Measurements from ENCODE around the gene COL15A1.

COL15A1 gene

GRCh38 chr9:98977246-98977714, 33.6 kb downstream of the COL15A1 start:
- H3K36me3 ChIP-seq (ENCODE audit: insufficient read depth, insufficient read length, low read length), result no peaks in the 10 kb centered on the region
- H3K4me1 ChIP-seq (ENCODE audit: insufficient read depth, insufficient read length), result peaks cover 13% of the 10 kb centered on the region
- no peak overlapping the region for H3K4me3 ChIP-seq (ENCODE audit: insufficient read length, low read depth)
- H3K27me3 ChIP-seq (ENCODE audit: insufficient read depth, insufficient read length), result peaks cover 36% of the 10 kb centered on the region
- DNase-seq (ENCODE audit: low read depth, low spot score), result no peak
- H3K9ac ChIP-seq (ENCODE audit: insufficient read length, low read depth), result no peak overlapping the region
- TF ChIP-seq YY1 (IDR thresholded peaks at IDR 0.05; ENCODE audit: insufficient read depth, insufficient read length) (no peak), SUZ12 (IDR thresholded peaks at IDR 0.05; ENCODE audit: extremely low read depth, insufficient read depth, insufficient read length) (no peak), ZNF274 (IDR thresholded peaks at IDR 0.05; ENCODE audit: low read depth, low read length) (no peak)
- no peaks in the 10 kb centered on the region for H3K9me3 ChIP-seq (ENCODE audit: insufficient read depth, low read length)

DNA sequence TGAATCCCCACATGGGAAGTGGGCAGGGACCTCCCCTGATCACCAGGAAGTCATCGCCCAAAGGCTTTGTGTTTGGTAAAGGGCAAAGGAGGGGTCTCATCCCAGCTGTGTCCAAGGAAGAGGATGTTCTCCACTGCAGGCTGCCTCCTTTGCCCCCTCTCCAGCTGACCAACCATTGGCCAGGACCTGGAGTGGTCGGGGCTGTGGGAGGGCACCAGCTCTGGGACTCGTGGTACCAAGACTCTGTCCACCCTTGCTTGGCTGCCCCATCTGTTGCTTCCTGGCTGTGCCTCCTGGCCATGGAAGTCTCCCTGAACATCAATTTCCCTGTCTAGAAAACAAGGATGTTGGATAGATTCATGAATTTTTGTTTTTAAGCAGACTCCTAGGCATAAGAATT, 34.1 kb downstream of the COL15A1 start:
- Histone ChIP-seq H3K36me3 (ENCODE audit: insufficient read depth, insufficient read length, low read length) (no peaks in the 10 kb centered on the region), H3K4me1 (ENCODE audit: insufficient read depth, insufficient read length) (peaks cover 13% of the 10 kb centered on the region), H3K4me3 (ENCODE audit: insufficient read length, low read depth) (no peak overlapping the region), H3K9me3 (ENCODE audit: insufficient read depth, low read length) (no peaks in the 10 kb centered on the region), H3K27me3 (ENCODE audit: insufficient read depth, insufficient read length) (peaks cover 36% of the 10 kb centered on the region), H3K9ac (ENCODE audit: insufficient read length, low read depth) (no peak overlapping the region)
- no peak for TF ChIP-seq ZNF274 (IDR thresholded peaks at IDR 0.05; ENCODE audit: low read depth, low read length)
- TF ChIP-seq YY1 (IDR thresholded peaks at IDR 0.05; ENCODE audit: insufficient read depth, insufficient read length), result no peak
- no peak for TF ChIP-seq SUZ12 (IDR thresholded peaks at IDR 0.05; ENCODE audit: extremely low read depth, insufficient read depth, insufficient read length)
- no peak for DNase-seq (ENCODE audit: low read depth, low spot score)

DNA sequence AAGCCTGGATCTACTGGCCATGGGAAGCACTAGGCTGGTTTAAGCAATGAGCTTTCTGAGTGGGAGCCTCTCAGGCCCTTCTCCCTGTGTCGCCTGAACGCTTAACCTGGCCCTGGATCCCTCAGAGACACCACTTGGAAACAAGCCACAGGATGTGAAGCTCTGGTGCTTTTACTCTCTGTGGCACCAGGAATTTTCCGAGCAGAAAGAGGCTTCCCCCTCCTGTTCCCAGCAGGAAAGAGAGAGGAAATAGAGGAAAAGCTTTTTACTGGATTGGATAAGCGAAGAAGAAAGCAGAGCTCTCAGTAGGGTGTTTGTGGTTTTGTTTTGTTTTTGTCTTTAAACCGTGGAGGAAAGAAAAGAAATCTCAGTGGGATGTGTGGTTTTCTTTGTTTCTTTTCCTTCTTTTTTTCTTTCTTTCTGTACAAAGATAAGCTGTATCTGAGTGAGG, 34.5 kb downstream of the COL15A1 start:
- Histone ChIP-seq H3K4me3 (ENCODE audit: insufficient read length, low read depth) (no peak overlapping the region), H3K9ac (ENCODE audit: insufficient read length, low read depth) (no peak overlapping the region), H3K36me3 (ENCODE audit: insufficient read depth, insufficient read length, low read length) (no peaks in the 10 kb centered on the region), H3K27me3 (ENCODE audit: insufficient read depth, insufficient read length) (peaks cover 36% of the 10 kb centered on the region), H3K9me3 (ENCODE audit: insufficient read depth, low read length) (no peaks in the 10 kb centered on the region), H3K4me1 (ENCODE audit: insufficient read depth, insufficient read length) (peaks cover 13% of the 10 kb centered on the region)
- no peak for TF ChIP-seq YY1 (IDR thresholded peaks at IDR 0.05; ENCODE audit: insufficient read depth, insufficient read length)
- no peak for TF ChIP-seq SUZ12 (IDR thresholded peaks at IDR 0.05; ENCODE audit: extremely low read depth, insufficient read depth, insufficient read length)
- no peak for TF ChIP-seq ZNF274 (IDR thresholded peaks at IDR 0.05; ENCODE audit: low read depth, low read length)
- no peak for DNase-seq (ENCODE audit: low read depth, low spot score)

GRCh38 chr9:98980291-98980690, 36.6 kb downstream of the COL15A1 start:
- Histone ChIP-seq H3K4me3 (ENCODE audit: insufficient read length, low read depth) (no peak overlapping the region), H3K9me3 (ENCODE audit: insufficient read depth, low read length) (no peaks in the 10 kb centered on the region), H3K27me3 (ENCODE audit: insufficient read depth, insufficient read length) (peaks cover 20% of the 10 kb centered on the region), H3K36me3 (ENCODE audit: insufficient read depth, insufficient read length, low read length) (no peaks in the 10 kb centered on the region), H3K9ac (ENCODE audit: insufficient read length, low read depth) (no peak overlapping the region), H3K4me1 (ENCODE audit: insufficient read depth, insufficient read length) (peaks cover 9% of the 10 kb centered on the region)
- TF ChIP-seq ZNF274 (IDR thresholded peaks at IDR 0.05; ENCODE audit: low read depth, low read length) (no peak), YY1 (IDR thresholded peaks at IDR 0.05; ENCODE audit: insufficient read depth, insufficient read length) (no peak), SUZ12 (IDR thresholded peaks at IDR 0.05; ENCODE audit: extremely low read depth, insufficient read depth, insufficient read length) (no peak)
- no peak for DNase-seq (ENCODE audit: low read depth, low spot score)

DNA sequence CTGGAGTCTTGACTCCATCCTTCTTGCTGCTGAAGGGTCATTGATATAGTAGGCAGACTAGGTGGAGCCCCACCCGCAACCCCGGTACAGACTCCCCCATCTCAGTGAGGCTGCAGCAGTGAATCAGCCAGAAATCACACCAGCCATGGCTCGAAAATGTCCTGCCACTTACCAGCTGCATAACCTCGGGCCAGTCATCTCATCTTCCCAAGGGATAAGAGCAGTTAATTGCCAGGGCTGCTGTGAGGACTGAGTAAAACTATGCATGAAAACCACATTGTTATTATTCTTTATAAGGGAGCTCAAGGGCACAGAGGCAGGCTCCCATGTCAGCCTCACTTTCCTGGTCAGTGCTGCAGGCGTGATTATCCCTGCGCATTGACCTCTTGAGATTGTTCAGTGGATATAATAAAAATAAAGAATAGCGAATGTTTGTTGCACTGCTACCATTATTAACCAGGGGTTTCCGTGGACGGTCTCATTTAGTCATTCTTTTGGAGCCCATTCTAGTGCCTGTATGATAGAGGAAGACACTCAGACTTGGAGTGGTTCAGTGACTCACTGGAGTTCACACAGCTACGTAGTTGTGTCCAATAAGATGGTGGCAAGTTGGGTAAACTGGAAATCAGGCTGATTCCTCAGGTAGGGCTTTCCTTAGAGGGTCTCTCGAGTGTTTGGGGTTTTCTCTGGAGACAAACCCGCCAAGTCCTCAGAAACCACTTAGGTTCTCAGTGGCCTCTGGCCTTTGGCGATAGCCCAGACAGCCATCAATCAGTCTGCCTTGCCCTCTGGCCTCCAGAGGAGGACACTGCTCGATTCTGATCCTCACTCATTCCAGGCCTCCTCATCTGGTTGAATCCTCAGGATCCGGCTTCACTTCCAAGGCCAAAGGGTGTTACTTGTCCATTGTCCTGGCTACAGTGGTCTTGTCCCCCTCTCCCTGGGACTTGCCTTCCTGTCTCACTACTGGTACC, 39.9 kb downstream of the COL15A1 start:
- no peak for DNase-seq (ENCODE audit: low read depth, low spot score)
- Histone ChIP-seq H3K36me3 (ENCODE audit: insufficient read depth, insufficient read length, low read length) (no peaks in the 10 kb centered on the region), H3K9ac (ENCODE audit: insufficient read length, low read depth) (no peak overlapping the region), H3K9me3 (ENCODE audit: insufficient read depth, low read length) (no peaks in the 10 kb centered on the region), H3K4me1 (ENCODE audit: insufficient read depth, insufficient read length) (peaks cover 7% of the 10 kb centered on the region), H3K4me3 (ENCODE audit: insufficient read length, low read depth) (no peak overlapping the region), H3K27me3 (ENCODE audit: insufficient read depth, insufficient read length) (no peaks in the 10 kb centered on the region)
- TF ChIP-seq ZNF274 (IDR thresholded peaks at IDR 0.05; ENCODE audit: low read depth, low read length), result no peak
- no peak for TF ChIP-seq SUZ12 (IDR thresholded peaks at IDR 0.05; ENCODE audit: extremely low read depth, insufficient read depth, insufficient read length)
- no peak for TF ChIP-seq YY1 (IDR thresholded peaks at IDR 0.05; ENCODE audit: insufficient read depth, insufficient read length)

DNA sequence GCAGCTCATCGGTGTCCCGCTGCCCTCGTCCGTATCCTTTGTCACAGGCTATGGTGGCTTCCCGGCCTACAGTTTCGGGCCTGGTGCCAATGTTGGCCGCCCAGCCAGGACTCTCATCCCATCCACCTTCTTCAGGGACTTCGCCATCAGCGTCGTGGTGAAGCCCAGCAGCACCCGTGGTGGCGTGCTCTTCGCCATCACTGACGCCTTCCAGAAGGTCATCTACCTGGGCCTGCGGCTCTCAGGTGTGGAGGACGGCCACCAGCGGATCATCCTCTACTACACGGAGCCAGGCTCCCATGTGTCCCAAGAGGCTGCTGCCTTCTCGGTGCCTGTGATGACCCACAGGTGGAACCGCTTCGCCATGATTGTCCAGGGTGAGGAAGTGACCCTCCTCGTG, 41.9 kb downstream of the COL15A1 start:
- Histone ChIP-seq H3K4me3 (ENCODE audit: insufficient read length, low read depth) (no peak overlapping the region), H3K9me3 (ENCODE audit: insufficient read depth, low read length) (0 out of 2 replicates have a peak, but pooled peaks cover under 1% of the 10 kb centered on the region), H3K36me3 (ENCODE audit: insufficient read depth, insufficient read length, low read length) (no peaks in the 10 kb centered on the region), H3K9ac (ENCODE audit: insufficient read length, low read depth) (no peak overlapping the region), H3K27me3 (ENCODE audit: insufficient read depth, insufficient read length) (no peaks in the 10 kb centered on the region), H3K4me1 (ENCODE audit: insufficient read depth, insufficient read length) (peaks cover 10% of the 10 kb centered on the region)
- TF ChIP-seq SUZ12 (IDR thresholded peaks at IDR 0.05; ENCODE audit: extremely low read depth, insufficient read depth, insufficient read length) (no peak), ZNF274 (IDR thresholded peaks at IDR 0.05; ENCODE audit: low read depth, low read length) (no peak), YY1 (IDR thresholded peaks at IDR 0.05; ENCODE audit: insufficient read depth, insufficient read length) (no peak)
- no peak for DNase-seq (ENCODE audit: low read depth, low spot score)
